Activated CD8-positive, alpha-beta T cell treated with anti-CD3 and anti-CD28 coated beads for 36 hours (primary cell): ENCODE data around the gene STX11. TPM values are rescaled to one million over a fixed set of nuclear protein-coding genes. Genes with fewer than 3 reads are reported as not detected.
A peak's percentile ranks its signal among the peaks of the same experiment; 100 is the strongest.

ENCODE experiments used
- ATAC-seq: fragments of 200-7000 bp; cut with Tn5 transposase; one replicate; pipeline ENCODE4 v1.10.0; 2021; ENCODE audit warnings: mild to moderate bottlenecking, moderate library complexity
- CTCF ChIA-PET: fragments of 350-600 bp; sonication (Branson Sonifier 250); formaldehyde crosslinking; loops from one replicate; lab custom pipeline; 2021; ENCODE audit warnings: antibody characterized with exemption; lab: Charles Lee
- POLR2A ChIA-PET: fragments of 350-600 bp; sonication (Branson Sonifier 250); formaldehyde crosslinking; loops from one replicate; lab custom pipeline; 2021; ENCODE audit warnings: antibody characterized with exemption; lab: Charles Lee
- DNase-seq: peaks from one replicate; pipeline ENCODE4 v3.0.0-alpha.2; 2020
- H3K27ac Mint-ChIP-seq: one replicate; pipeline ENCODE4 v1.8.0; 2021; ENCODE audit warnings: mild to moderate bottlenecking, mixed read lengths
- H3K27me3 Mint-ChIP-seq: one replicate; pipeline ENCODE4 v1.8.0; 2021; ENCODE audit warnings: mixed read lengths
- H3K36me3 Mint-ChIP-seq: one replicate; pipeline ENCODE4 v1.8.0; 2021; ENCODE audit warnings: low read depth, mixed read lengths
- H3K4me1 Mint-ChIP-seq: one replicate; pipeline ENCODE4 v1.8.0; 2021; ENCODE audit warnings: low read depth, mixed read lengths
- H3K4me3 Mint-ChIP-seq: one replicate; pipeline ENCODE4 v1.8.0; 2021; ENCODE audit warnings: mild to moderate bottlenecking, moderate library complexity, mixed read lengths
- H3K9me3 Mint-ChIP-seq: one replicate; pipeline ENCODE4 v1.8.0; 2021; ENCODE audit warnings: mixed read lengths
- CTCF ChIP-seq: fragments of 200-600 bp; IDR thresholded peaks from one replicate; pipeline ENCODE4 v1.8.0; 2022; ENCODE audit warnings: antibody characterized with exemption, mild to moderate bottlenecking
- intact Hi-C: fragments of 100-400 bp; cut with micrococcal nuclease; formaldehyde crosslinking; loops from one replicate; pipeline ENCODE4 v1.10.0; 2022
- total RNA-seq, 2 experiments: library from RNA; stranded (reverse); gene quantifications; one replicate each; pipeline ENCODE4 v1.2.3, GENCODE V29; 2021

STX11 gene
- total RNA-seq, 2 experiments from 2014 or later: 19.4 to 20.7 TPM

DNA sequence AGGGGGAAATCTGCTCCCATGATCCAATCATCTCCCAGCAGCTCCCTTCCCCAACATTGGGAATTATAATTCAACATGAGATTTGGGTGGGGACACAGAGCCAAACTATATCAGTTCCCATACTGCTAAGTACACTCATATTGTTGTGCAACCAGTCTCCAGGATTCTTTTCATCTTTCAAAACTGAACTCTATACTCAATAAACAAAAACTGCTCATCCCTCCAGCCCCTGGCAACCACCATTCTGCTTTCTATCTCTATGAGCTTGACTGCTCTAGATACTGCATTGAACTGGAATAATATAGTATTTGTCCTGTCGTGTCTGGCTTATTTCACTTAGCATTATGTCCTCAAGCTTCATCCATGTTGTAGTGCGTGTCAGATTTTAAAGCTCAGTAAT is 42.9 kb downstream of the STX11 start:
- H3K4me1 Mint-ChIP-seq: peaks cover 1% of the 10 kb centered on the region
- no peak for TF ChIP-seq CTCF
- intact Hi-C loops: no loop called here
- ATAC-seq (no peak), DNase-seq (no peak)
- ChIA-PET CTCF (interaction anchor here (0.8 kb wide), 1 partner anchor 11 kb away, joined by 3 read pairs; no protein-coding TSS in a partner anchor), POLR2A (interaction anchor here (0.6 kb wide), 1 partner anchor 153 kb away, joined by 3 read pairs; no protein-coding TSS in a partner anchor)
- H3K9me3 Mint-ChIP-seq: peaks cover 2% of the 10 kb centered on the region
- H3K4me3 Mint-ChIP-seq: no peak overlapping the region
- H3K27ac Mint-ChIP-seq: no peak overlapping the region
- H3K27me3 Mint-ChIP-seq: no peaks in the 10 kb centered on the region
- H3K36me3 Mint-ChIP-seq: peaks cover 3% of the 10 kb centered on the region

GRCh38 chr6:144194293-144194810 is 44.0 kb downstream of the STX11 start:
- H3K4me1 Mint-ChIP-seq: peaks cover 11% of the 10 kb centered on the region
- no peak for ATAC-seq
- H3K27ac Mint-ChIP-seq: no peak overlapping the region
- no peak for TF ChIP-seq CTCF
- ChIA-PET CTCF (no interaction called here), POLR2A (no interaction called here)
- no peak for DNase-seq
- intact Hi-C loops: no loop called here
- H3K36me3 Mint-ChIP-seq: no peaks in the 10 kb centered on the region
- no peaks in the 10 kb centered on the region for H3K27me3 Mint-ChIP-seq
- H3K9me3 Mint-ChIP-seq: peaks cover 10% of the 10 kb centered on the region
- no peak overlapping the region for H3K4me3 Mint-ChIP-seq

- DNase-seq (no peak), ATAC-seq (no peak)
- intact Hi-C loops: no loop called here
- H3K27ac Mint-ChIP-seq: no peak overlapping the region
- peaks cover 2% of the 10 kb centered on the region for H3K36me3 Mint-ChIP-seq
- POLR2A ChIA-PET: no interaction called here
- no peaks in the 10 kb centered on the region for H3K27me3 Mint-ChIP-seq
- CTCF ChIA-PET: no interaction called here
- peaks cover 17% of the 10 kb centered on the region for H3K9me3 Mint-ChIP-seq
- H3K4me3 Mint-ChIP-seq: no peak overlapping the region
- H3K4me1 Mint-ChIP-seq: peaks cover 11% of the 10 kb centered on the region
- TF ChIP-seq CTCF: no peak
These were observed 45.5 kb downstream of the STX11 start for GRCh38 chr6:144195671-144196270.

GRCh38 chr6:144197919-144198318 is 47.6 kb downstream of the STX11 start:
- intact Hi-C loops: no loop called here
- DNase-seq (peak; percentile 31), ATAC-seq (peak; percentile 34)
- TF ChIP-seq CTCF: no peak
- CTCF ChIA-PET: no interaction called here
- POLR2A ChIA-PET: no interaction called here
- H3K27ac Mint-ChIP-seq: no peak overlapping the region
- peaks cover 30% of the 10 kb centered on the region for H3K9me3 Mint-ChIP-seq
- H3K4me1 Mint-ChIP-seq: peaks cover 11% of the 10 kb centered on the region
- H3K36me3 Mint-ChIP-seq: peaks cover 4% of the 10 kb centered on the region
- H3K4me3 Mint-ChIP-seq: no peak overlapping the region
- no peaks in the 10 kb centered on the region for H3K27me3 Mint-ChIP-seq

DNA sequence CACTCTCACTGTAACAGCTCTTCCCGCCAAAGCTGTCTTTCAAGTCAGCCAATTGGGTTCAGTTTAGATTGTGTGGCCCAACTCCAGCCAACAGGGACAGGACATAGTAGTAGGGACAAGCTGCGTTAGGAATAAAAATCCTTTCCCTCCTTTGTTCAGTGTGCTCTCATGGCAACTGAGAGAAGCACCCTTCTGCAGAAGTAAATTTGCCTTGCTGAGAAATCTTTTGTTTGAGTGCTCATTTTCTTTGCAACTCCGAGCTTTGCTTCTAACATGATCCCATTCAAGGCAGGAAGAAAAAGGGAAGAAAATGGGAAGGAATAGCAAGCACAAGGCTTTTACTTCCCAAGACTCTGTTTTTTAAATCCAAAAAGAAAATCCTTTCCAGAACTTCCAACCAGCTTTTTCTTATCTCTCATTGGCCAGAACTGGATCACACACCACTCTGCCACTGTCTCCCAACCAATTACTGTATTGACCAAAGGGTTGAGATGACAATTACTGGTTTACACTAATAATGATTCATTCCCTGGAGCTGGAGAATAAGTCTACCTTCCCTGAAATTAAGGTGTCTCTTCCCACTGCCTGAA is 52.7 kb downstream of the STX11 start:
- H3K4me3 Mint-ChIP-seq: no peak overlapping the region
- no peak overlapping the region for H3K27ac Mint-ChIP-seq
- TF ChIP-seq CTCF: no peak
- ATAC-seq (no peak), DNase-seq (no peak)
- peaks cover under 1% of the 10 kb centered on the region for H3K27me3 Mint-ChIP-seq
- peaks cover 47% of the 10 kb centered on the region for H3K9me3 Mint-ChIP-seq
- H3K36me3 Mint-ChIP-seq: peaks cover 6% of the 10 kb centered on the region
- ChIA-PET CTCF (interaction anchor here (1.0 kb wide), 1 partner anchor 22 kb away, joined by 4 read pairs; no protein-coding TSS in a partner anchor), POLR2A (no interaction called here)
- intact Hi-C loops: no loop called here
- peaks cover 11% of the 10 kb centered on the region for H3K4me1 Mint-ChIP-seq
